ENCODE measurements around the gene FEM1C. TPM values are rescaled to one million over a fixed set of nuclear protein-coding genes. Genes with fewer than 3 reads are reported as not detected.

Gene FEM1C
- polyA plus RNA-seq, 1 donor from 2014 or later, result 16.4 TPM

DNA sequence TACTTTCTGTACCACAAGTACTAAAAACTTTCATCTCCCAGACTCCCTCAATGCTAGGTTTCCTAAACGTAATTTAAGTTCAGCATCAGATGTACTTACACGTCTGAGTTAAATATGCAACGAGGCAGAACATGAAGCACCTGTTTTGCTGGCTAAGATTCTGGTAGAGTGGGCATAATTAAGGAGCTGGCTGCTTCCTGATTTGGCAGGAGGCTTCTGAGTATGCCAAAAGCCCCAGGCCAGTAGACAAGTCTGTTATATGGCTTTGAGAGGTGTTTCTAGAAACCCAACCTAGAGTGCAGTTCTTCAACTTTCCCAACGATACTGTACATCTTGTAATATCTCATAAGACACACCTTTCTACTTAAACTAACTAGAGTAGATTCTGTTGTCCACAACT lies 44.1 kb upstream of the FEM1C start:
- no peak overlapping the region for H2AFZ ChIP-seq (ENCODE audit: low read depth, low read length)
- H3K36me3 ChIP-seq (ENCODE audit: insufficient read depth, low read length), result no peaks in the 10 kb centered on the region
- no peak overlapping the region for H3K4me3 ChIP-seq (ENCODE audit: low read length)
- no peak overlapping the region for H3K4me2 ChIP-seq (ENCODE audit: low read length)
- TF ChIP-seq TAF1 (IDR thresholded peaks at IDR 0.05; ENCODE audit: low read depth) (no peak), EP300 (conservative IDR thresholded peaks at IDR 0.05; ENCODE audit: poor library complexity, severe bottlenecking) (no peak), EZH2 (IDR thresholded peaks at IDR 0.05; ENCODE audit: borderline replicate concordance, insufficient read depth, low read length, poor library complexity, severe bottlenecking) (no peak)
- TF ChIP-seq, protein P1, sequence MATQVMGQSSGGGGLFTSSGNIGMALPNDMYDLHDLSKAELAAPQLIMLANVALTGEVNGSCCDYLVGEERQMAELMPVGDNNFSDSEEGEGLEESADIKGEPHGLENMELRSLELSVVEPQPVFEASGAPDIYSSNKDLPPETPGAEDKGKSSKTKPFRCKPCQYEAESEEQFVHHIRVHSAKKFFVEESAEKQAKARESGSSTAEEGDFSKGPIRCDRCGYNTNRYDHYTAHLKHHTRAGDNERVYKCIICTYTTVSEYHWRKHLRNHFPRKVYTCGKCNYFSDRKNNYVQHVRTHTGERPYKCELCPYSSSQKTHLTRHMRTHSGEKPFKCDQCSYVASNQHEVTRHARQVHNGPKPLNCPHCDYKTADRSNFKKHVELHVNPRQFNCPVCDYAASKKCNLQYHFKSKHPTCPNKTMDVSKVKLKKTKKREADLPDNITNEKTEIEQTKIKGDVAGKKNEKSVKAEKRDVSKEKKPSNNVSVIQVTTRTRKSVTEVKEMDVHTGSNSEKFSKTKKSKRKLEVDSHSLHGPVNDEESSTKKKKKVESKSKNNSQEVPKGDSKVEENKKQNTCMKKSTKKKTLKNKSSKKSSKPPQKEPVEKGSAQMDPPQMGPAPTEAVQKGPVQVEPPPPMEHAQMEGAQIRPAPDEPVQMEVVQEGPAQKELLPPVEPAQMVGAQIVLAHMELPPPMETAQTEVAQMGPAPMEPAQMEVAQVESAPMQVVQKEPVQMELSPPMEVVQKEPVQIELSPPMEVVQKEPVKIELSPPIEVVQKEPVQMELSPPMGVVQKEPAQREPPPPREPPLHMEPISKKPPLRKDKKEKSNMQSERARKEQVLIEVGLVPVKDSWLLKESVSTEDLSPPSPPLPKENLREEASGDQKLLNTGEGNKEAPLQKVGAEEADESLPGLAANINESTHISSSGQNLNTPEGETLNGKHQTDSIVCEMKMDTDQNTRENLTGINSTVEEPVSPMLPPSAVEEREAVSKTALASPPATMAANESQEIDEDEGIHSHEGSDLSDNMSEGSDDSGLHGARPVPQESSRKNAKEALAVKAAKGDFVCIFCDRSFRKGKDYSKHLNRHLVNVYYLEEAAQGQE (IDR thresholded peaks at IDR 0.05; ENCODE audit: borderline replicate concordance), result no peak
- no peak overlapping the region for H3K27ac ChIP-seq (ENCODE audit: low read length)
- no peak overlapping the region for H3K9ac ChIP-seq (ENCODE audit: low read length)
- no peaks in the 10 kb centered on the region for H3K27me3 ChIP-seq (ENCODE audit: insufficient read depth, low read depth, low read length)
- no peaks in the 10 kb centered on the region for H3K9me2 ChIP-seq (ENCODE audit: insufficient read depth, low read length)
- no peaks in the 10 kb centered on the region for H3F3A ChIP-seq (ENCODE audit: insufficient read depth, low read length, poor library complexity, severe bottlenecking)
- no peaks in the 10 kb centered on the region for H3K79me2 ChIP-seq (replicated peaks; ENCODE audit: insufficient read depth, low read length)
- H3K9me3 ChIP-seq (ENCODE audit: low read length), result no peaks in the 10 kb centered on the region
- H4K20me1 ChIP-seq (ENCODE audit: insufficient read depth), result no peaks in the 10 kb centered on the region

DNA sequence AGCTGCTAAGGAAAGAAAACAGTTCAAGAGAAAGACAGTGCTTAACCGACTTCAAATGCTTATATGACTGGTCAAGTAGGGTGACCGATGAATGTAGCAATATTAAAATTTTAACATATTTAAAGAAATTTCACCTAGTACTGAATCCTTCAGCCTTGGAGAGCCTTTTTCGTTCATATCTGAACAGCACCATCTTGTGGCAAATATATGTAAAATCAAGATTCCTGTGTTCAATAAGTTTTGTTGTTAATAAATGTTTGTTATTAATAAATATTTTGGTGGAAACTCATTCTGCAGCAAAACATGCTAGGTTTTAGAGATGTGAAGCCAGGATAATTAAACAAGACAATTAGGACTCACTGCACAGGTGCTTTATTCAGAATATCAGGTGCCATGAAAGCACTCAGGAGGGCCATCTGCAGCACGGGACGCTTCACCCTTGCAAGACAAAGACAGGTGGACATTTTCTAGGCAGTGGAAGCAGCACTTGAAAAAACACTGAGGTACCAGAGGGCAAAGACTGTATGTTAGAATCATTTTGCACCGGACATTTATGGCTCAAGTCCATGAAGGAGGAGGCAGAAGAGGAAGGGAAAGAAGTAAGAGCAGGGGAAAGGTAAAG lies 42.1 kb upstream of the FEM1C start:
- Histone ChIP-seq H3K4me2 (ENCODE audit: low read length) (no peak overlapping the region), H3K9ac (ENCODE audit: low read length) (no peak overlapping the region), H3K27ac (ENCODE audit: low read length) (no peak overlapping the region), H3K9me2 (ENCODE audit: insufficient read depth, low read length) (no peaks in the 10 kb centered on the region), H3F3A (ENCODE audit: insufficient read depth, low read length, poor library complexity, severe bottlenecking) (no peaks in the 10 kb centered on the region), H3K79me2 (replicated peaks; ENCODE audit: insufficient read depth, low read length) (no peaks in the 10 kb centered on the region), H4K20me1 (ENCODE audit: insufficient read depth) (no peaks in the 10 kb centered on the region), H3K4me3 (ENCODE audit: low read length) (no peak overlapping the region), H3K9me3 (ENCODE audit: low read length) (no peaks in the 10 kb centered on the region), H3K36me3 (ENCODE audit: insufficient read depth, low read length) (no peaks in the 10 kb centered on the region), H3K27me3 (ENCODE audit: insufficient read depth, low read depth, low read length) (no peaks in the 10 kb centered on the region), H2AFZ (ENCODE audit: low read depth, low read length) (no peak overlapping the region)
- TF ChIP-seq, protein P2, sequence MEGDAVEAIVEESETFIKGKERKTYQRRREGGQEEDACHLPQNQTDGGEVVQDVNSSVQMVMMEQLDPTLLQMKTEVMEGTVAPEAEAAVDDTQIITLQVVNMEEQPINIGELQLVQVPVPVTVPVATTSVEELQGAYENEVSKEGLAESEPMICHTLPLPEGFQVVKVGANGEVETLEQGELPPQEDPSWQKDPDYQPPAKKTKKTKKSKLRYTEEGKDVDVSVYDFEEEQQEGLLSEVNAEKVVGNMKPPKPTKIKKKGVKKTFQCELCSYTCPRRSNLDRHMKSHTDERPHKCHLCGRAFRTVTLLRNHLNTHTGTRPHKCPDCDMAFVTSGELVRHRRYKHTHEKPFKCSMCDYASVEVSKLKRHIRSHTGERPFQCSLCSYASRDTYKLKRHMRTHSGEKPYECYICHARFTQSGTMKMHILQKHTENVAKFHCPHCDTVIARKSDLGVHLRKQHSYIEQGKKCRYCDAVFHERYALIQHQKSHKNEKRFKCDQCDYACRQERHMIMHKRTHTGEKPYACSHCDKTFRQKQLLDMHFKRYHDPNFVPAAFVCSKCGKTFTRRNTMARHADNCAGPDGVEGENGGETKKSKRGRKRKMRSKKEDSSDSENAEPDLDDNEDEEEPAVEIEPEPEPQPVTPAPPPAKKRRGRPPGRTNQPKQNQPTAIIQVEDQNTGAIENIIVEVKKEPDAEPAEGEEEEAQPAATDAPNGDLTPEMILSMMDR (IDR thresholded peaks at IDR 0.05; ENCODE audit: poor library complexity, severe bottlenecking), result peak; percentile 81
- TF ChIP-seq RAD21 (conservative IDR thresholded peaks at IDR 0.05), result peak; percentile 85
- TF ChIP-seq EZH2 (IDR thresholded peaks at IDR 0.05; ENCODE audit: borderline replicate concordance, insufficient read depth, low read length, poor library complexity, severe bottlenecking), result no peak
- TF ChIP-seq SMC3 (conservative IDR thresholded peaks at IDR 0.05; ENCODE audit: poor library complexity), result peak; percentile 90

DNA sequence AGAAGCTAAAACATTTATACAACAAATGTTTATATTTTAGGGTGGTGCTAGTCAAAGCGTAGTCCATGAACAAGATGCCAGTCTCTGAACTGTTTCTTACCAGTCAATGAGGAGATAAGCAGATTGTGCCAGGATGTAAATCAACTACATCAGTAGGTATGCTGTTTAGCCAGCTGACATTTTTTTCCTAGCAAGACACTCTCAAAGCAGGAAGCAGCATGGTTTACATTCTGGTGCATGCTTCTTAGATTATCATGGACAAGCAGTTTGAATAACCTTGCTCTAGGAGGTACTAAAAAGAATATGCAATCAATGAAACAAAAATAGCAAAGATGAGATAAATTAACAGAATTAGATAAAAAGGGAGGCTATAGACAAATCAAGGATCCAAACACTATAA lies 40.7 kb upstream of the FEM1C start:
- Histone ChIP-seq H3K4me2 (ENCODE audit: low read length) (no peak overlapping the region), H3K9me3 (ENCODE audit: low read length) (no peaks in the 10 kb centered on the region), H3K79me2 (replicated peaks; ENCODE audit: insufficient read depth, low read length) (no peaks in the 10 kb centered on the region), H4K20me1 (ENCODE audit: insufficient read depth) (no peaks in the 10 kb centered on the region), H3K9ac (ENCODE audit: low read length) (no peak overlapping the region), H3K27ac (ENCODE audit: low read length) (no peak overlapping the region), H3F3A (ENCODE audit: insufficient read depth, low read length, poor library complexity, severe bottlenecking) (no peaks in the 10 kb centered on the region), H3K27me3 (ENCODE audit: insufficient read depth, low read depth, low read length) (no peaks in the 10 kb centered on the region), H2AFZ (ENCODE audit: low read depth, low read length) (no peak overlapping the region), H3K4me3 (ENCODE audit: low read length) (no peak overlapping the region), H3K36me3 (ENCODE audit: insufficient read depth, low read length) (no peaks in the 10 kb centered on the region), H3K9me2 (ENCODE audit: insufficient read depth, low read length) (no peaks in the 10 kb centered on the region)
- TF ChIP-seq TAF1 (IDR thresholded peaks at IDR 0.05; ENCODE audit: low read depth), result no peak
- no peak for TF ChIP-seq EZH2 (IDR thresholded peaks at IDR 0.05; ENCODE audit: borderline replicate concordance, insufficient read depth, low read length, poor library complexity, severe bottlenecking)
- TF ChIP-seq, protein P1 (IDR thresholded peaks at IDR 0.05; ENCODE audit: borderline replicate concordance), result no peak
- TF ChIP-seq SMC3 (conservative IDR thresholded peaks at IDR 0.05; ENCODE audit: poor library complexity), result no peak
- no peak for TF ChIP-seq POLR2AphosphoS5 (IDR thresholded peaks at IDR 0.05)
- no peak for TF ChIP-seq MXI1 (conservative IDR thresholded peaks at IDR 0.05; ENCODE audit: poor library complexity, severe bottlenecking)
- no peak for TF ChIP-seq EP300 (conservative IDR thresholded peaks at IDR 0.05; ENCODE audit: poor library complexity, severe bottlenecking)
- TF ChIP-seq, protein P2 (IDR thresholded peaks at IDR 0.05; ENCODE audit: poor library complexity, severe bottlenecking), result no peak
- TF ChIP-seq RAD21 (conservative IDR thresholded peaks at IDR 0.05), result no peak

Measured in neural cell (in vitro differentiated cells).